ENCODE data around the gene COX17.
A peak's percentile ranks its signal among the peaks of the same experiment; 100 is the strongest.

The COX17 gene

DNA sequence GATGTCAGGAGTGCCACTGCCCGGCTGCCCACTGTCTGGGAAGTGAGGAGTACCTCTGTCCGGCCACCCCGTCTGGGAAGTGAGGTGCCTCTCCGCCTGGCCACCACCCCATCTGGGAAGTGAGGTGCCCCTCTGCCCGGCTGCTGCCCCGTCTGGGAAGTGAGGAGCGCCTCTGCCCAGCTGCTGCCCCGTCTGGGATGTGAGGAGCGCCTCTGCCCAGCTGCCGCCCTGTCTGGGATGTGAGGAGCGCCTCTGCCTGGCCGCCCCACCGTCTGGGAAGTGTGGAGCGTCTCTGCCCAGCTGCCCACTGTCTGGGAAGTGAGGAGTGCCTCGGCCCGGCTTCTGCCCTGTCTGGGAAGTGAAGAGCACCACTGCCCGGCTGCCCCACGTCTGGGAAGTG lies 3.3 kb downstream of the COX17 start:
- no peak for DNase-seq

- no peak for DNase-seq
Measured at GRCh38 chr3:119672776-119673175, 4.4 kb downstream of the COX17 start.

DNA sequence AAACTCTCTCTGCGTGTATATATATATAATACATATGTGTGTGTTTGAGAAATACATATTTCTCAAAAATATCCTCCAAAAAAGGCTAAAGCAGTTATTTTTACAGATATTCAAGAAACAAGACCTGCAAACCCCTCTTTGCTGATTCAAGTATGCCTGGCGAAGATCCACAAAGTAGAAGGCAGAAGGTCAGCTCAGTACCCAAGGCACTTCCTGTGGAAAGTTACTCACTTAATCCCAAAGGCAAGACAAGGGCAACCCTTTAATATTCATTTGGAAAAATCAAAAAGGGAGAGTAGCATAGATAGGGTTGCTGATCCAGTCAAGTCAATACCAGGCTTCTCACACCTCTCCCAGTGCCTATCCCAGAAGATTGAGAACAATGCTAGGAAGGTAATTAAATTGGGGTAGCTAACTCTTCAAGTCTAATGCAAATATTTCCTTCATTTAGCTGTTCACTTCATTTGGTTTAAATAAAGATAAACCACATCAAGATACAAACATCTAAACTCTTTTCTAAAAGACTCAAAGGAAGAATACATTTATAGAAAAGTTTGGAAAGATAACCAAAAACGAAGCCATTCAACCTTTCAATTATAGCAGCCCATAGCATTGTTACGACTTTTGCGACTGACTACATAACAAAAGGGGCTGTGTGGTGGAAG lies 7.2 kb downstream of the COX17 start:
- DNase-seq = no peak

- DNase-seq = no peak
Measured at GRCh38 chr3:119665954-119666559, 11.1 kb downstream of the COX17 start.

GRCh38 chr3:119664850-119665379 lies 12.3 kb downstream of the COX17 start:
- no peak for DNase-seq

DNA sequence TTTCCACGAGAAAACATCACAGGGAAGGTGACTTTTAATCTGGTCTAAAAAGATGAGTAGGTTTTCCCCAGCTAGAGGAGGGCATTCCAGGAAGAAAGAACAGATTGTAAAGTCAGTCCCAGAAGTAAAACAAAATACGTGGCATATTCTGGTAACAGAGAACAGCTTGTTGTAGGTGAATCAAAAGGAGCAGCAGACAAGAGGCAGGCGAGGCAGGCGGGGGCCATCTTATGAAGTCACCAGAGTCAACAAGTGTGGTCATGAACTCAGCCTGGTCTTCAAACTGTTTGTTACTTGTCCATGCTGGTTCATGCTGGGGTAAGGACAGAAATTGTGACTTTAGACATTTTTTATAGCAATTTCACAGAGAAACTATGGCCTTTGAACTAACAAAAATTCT lies 12.8 kb downstream of the COX17 start:
- DNase-seq = no peak

DNA sequence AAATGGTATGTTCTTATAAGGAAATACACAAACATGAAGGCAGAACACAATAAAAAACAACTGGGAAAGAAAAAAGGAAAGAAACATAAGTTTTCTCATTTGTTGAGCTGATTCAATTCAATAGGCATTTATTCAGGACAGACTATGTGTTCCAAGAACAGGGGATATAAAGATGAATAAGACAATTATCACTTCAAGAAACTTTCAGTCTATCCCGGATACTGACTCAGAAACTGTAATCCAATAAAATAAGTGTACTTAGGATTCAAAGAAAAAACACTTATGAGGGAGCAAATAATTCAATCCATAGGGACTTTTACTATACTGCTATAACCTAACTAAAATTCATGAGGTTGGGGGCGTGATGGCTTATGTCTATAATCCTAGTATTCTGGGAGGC lies 13.3 kb downstream of the COX17 start:
- DNase-seq = no peak

DNA sequence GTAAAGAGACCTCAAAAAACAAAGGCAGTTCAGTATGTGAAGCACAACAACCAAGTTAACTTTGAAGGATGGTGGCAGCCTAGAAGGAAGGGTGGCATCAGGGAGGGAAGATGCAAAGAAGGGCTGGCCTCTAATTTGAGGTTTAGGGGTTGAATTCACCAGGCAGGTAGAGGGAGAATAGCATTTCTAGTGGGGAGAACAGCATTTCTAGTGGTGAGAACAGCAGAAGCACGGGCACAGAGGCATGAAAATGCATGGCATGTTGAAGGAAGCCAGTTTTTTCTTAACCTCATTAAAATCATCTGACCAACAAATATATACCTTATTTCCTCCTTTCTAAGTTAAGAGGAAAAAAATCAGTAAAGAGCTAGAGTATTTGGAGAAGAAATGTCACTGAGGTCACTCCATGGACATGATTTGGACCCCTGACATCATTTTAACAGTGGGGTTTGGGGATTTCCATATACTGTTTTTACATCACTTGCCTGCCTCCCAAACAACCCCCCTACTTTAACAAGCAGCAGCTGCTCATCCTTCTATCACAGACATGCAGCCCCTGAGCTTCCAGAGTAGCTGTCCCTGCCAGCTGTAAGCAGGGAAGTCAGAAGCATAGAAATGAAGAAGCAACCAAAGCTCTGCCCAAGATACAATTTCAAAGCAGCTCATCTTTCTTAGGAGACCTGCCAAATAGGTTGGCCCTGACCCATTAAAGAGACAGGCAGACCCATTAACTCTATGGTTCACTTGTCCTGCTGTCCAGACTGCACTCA lies 14.4 kb downstream of the COX17 start:
- DNase-seq = no peak

GRCh38 chr3:119660474-119661440 lies 16.4 kb downstream of the COX17 start, which contains the start of gene POPDC2:
POPDC2 (minus strand) TSS chr3:119660589; CDS start chr3:119660423, 166 bp downstream.
- no peak for DNase-seq

DNA sequence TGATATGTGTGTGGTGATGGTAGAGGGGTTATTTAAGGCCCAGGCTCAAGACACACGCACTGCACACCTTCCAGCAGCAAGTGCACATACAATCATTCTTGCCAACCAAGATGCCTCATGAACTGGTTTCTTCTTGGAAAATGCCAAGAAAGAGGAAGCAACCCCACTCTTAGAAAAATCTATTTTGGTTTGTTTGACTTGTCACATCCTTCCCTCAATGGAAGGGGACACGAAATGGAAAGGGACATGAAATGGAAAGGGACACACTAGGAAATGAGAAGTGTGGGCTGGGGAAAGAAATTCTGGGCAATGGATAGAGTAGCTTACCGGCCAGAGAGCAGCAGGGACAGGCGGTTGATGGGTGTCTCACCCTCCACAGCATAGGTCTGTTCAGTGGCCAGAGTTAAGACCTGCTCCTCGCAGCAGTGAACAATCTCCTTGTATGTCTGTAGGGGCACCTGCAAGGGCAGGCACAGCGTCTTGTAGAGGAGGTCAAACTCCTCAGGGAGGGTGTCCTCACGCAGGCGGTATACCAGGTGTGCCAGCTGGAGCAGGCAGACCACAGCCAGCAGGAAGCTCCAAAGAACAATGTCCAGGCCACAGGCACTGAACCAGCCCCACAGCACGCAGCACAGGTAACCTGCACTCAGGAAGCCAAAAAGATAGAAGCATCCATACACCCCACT lies 17.5 kb downstream of the COX17 start:
- no peak for DNase-seq

DNA sequence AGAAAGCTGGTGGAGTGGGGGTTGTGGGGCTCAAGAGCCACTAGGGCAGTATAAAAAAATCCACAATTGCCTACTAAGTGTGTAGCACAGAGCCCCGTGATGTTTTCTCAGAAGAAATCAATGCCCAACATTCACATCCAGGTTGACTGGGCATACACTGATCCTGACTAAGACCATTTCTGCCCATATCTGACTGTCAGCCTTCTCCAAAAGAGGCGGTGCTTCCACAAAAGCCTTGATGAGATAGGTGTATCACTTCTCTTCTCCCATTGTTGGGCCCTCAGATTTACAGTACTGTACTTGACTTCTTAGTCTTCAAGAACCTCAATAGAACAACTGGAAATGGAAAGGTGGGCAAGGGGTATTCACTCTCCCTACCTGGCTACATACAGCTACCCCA lies 18.2 kb downstream of the COX17 start:
- no peak for DNase-seq

DNA sequence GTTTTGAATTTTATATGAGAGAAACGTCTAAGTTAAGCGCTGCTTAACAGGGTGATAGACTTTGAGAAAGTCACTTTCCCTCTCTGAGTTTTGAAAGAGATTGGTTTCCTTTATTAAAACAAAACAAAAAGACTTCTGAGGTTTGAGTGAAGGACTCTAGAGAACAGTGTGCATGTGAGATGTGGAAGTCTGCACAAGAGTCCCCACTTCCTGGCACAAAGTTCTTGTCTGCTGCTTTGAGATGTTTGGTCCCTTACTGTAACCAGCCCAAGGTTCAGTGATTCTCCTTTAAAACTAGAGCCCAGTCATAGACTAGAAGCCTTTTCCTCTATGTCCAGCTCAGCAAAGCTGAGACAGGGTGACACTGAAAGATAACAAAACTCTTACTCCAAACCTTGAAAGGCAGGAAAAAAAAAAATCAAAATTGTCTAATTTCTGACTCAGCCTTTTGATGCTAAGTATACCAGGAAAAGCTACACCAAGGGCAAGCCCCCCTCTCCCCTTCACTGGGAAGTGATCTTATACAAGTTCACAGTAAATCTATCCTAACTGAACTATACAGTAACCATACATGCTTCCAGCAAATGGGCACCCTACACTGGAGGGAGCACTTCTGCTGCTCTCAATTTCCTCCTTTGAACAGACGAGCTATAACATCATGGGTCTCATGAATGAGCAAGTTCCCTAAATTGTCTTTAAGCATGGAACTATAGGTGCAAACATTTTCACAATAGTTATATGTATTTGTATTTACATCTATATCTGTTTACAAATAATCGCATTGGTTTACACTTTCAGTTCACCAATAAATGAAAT lies 19.1 kb downstream of the COX17 start:
- DNase-seq = no peak

- no peak for DNase-seq
Measured at GRCh38 chr3:119653876-119654275, 23.3 kb downstream of the COX17 start.

DNA sequence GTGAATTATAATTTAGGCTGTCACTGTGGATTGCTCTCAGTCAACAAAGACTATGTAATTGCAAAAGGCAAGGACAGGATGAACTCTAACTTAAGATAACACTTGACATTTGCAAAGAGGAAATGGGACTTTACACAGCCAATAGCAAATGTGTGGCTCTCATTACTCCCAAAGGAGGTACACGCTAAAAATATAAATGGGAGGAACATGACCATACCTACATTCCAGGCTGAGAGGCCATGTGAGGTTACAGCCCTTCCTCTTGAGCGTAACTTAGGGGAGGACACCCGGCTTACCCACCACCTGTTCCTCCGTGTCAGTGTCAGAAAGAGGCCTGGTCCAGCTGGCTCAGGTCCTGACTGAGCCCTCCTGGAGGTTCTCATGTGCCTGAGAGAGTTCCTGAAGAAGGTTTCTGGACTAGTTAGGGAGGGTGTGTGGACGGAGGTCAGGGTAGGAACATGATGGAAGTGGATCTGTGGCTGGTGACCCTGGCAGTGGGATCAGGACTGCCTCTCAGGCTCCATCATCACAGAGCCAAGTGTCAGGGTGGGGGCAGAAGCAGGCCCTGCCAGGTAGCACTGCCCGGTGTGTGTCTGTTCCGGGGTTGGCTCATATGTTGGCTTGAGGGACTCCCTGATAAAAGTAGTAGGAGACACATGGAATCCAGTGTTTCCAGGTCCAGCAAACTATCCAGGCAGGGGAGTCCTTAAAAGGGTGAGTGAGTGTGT lies 24.7 kb downstream of the COX17 start:
- no peak for DNase-seq

- no peak for DNase-seq
Measured at GRCh38 chr3:119649761-119650160, 27.4 kb downstream of the COX17 start.

DNA sequence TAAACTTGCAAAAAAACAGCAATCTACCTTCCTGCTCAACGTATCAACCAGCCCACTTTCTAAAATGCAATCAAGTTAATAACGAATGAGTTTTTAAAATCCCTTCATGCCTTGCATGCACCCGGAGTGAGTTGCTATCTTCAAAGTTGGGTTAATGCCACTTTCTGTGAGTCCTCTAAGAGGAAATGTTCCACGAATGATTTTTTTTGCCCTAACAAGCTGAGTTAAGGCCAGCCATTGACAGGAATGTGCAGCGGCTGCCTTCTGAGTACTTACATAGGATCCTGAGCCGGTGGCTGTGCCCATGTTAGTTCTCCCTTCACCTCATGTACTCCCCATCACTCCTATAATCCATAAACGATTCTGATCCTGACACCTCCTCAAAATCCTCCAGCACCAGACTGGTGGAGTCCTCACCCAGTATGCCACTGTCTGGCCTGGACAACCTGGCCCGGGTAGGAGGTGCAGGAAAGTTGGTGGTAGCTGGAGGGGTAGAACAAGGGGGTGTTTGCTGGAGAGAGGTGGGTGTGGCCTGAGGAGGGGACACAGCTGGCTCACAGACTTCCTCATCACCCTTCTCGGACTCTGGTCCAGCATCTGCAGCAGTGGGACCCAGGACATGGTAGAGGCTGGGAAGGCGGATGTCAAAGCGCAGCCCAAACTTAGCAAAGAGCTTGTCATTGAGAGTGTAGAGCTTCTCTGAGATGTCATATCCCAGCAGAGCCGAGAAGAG lies 29.2 kb downstream of the COX17 start:
- no peak for DNase-seq

DNA sequence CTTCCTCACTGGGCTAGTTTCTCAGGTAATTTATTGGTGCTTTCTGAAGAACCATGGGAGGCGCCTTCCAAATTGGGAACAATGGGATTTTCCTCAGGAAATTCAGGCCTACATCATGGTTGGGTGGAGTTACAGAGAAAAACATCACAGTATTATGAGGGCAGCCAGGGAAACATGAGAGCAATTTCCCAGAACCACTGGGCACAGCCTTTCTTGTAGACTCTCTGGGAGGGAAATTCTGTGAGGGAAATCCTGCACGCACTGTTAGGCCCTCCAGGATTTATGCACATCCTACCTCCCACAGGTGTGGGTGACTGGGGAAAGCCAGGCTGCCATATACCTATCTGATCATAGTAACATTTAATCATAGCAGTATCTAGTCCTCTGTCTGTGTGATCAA lies 30.0 kb downstream of the COX17 start:
- DNase-seq = no peak

DNA sequence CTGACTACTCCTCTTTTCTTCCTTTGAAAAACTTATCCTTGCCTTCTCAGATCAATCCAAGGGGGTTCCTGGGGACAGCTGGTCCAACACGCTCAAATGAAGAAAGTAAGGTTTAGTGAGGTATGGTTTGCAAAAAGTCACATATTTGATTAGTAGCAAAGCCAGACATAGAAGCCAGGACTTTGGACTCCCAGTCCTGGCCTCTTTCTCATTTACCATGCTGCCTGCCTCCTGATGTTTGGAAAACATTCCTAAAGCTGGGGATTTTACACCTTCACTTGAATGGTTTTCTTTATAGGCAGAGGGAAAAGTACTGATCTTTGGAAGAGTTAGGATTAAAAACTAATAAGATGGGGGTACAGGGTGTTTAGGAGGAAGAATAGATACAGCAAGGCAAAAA lies 31.4 kb downstream of the COX17 start:
- no peak for DNase-seq

GRCh38 chr3:119644481-119644880 lies 32.7 kb downstream of the COX17 start:
- DNase-seq = no peak

DNA sequence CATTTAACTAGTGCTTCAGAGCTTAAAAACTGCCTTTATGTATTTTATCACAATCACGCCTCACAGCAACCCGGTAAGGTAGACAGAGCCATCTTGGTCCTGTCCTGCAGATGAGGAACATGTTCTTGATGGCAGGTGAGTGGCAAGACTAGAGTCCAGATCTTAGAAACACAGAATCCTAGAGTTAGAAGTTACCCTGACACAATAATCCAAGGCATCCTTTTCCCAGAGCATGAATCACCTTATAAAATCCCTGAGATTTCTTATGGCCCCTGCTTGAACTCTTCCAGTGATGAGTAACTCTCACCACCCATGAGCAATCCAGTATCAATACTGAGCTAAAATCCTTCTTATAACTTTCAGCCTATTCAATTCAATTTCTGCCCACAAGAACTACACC lies 33.7 kb downstream of the COX17 start:
- DNase-seq = peak in 1 of 2 experiments; percentile 58

Data from SW 1271 (cell line).